Measurements from ENCODE around the gene JADE2. TPM values are rescaled to one million over a fixed set of nuclear protein-coding genes. Genes with fewer than 3 reads are reported as not detected.

Gene JADE2

Small RNA genes within 50 kb of the gene (small RNA-seq; reads per million reads assigned to genes)
- gene RN7SL541P (ENCODE audit: insufficient read depth) (not detected), gene RNU6-456P (ENCODE audit: insufficient read depth) (not detected)

Measured in neuronal stem cell (in vitro differentiated cells).